DMS53 treated with DMSO at 0.1 percent for 48 hours (cell line): Measurements from ENCODE around the gene ZNF354C.
"Not testable (repeated sequence)": the region's sequence is repeated elsewhere in the genome, so short reads cannot be mapped to it uniquely, and the experiment has no call there.

Source experiments
- DNase-seq: peaks from one replicate; lab custom pipeline; 2025; ENCODE audit not compliant: unreplicated experiment; lab: John Stamatoyannopoulos, UW

The ZNF354C gene

DNA sequence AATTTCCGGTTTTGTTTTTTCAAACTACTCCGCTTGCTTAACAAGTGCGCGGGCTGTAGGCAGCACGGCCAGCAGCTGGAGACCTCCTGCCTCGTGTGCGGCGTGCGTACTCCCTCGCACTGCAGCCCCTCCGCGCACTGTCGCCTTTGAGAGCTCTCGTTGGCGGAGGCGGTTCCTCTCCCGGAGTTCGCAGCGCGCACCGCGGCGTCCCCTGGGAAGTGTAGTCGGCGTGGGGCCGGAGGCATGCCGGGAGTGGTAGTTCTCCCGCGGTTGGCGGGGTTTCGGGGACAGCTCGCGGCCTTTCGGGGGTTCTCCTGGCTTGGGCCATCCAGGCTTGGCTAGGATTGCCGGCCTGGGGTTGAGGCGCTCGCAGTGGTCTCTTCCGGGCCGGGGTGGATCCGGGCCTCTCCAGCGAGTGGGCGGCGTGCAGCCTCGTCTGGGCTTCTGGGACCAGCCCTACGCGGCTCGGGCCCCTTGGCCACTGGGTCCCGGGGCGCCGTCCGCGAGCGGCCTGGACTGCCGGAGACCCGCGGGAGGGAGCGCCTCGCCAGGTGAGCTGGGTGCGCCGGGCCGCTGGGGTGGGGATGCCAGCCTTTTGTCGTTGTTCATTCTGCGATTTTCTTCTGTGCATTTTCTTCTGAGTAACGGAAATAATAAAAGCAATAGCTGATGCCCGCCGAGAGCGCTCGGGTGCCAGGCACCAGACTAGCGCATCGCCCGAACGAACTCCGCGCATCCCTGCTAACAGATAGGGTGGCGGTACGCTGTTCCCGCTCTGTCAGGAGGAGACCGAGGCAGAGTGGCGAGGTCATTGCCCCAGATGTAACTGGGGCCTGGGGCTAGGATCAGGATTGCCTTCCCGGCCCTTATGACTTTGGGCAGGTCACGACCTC is at the start of gene ZNF354C:
Gene ZNF354C (plus strand): TSS at position 258 of the 893 bp plus-strand sequence. CDS start 1,696 bp downstream, outside the sequence.
- no peak for DNase-seq

DNA sequence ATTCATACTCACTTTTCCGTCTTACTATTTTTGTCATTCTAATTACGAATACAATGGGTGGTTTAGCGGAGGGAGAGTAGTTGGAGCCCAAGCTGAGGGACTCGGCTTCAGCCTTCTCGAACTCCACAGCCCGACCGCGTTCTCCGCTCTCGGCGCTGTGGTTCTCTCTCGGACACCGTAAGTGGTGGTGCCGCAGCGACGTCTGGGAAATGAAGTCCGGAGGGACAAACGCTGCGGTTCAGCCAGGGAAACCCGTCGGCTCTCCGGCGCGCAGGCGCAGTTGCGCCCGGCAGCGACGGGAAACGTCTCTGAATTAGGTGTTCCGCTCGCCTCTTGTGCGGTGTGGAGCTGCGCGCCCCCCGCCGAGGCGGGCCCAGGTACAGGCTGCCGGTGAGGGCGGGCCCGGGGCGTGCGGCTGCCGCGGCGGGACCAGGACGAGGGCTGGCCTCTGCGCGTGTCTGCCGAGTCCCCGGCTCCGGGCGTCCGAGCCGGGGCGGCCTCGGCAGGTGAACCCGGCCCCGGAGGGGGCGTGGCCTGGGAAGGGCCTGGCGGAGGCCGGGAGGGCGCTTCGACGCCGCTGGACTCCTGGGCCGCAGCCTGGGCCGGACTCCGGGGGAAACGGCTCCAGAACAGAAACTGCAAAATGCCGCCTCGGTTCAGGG is 36.5 kb upstream of the ZNF354C start, which contains the start of gene ZNF879:
Gene ZNF879 (plus strand): TSS at position 277 of the 662 bp plus-strand sequence. CDS start 1,201 bp downstream, outside the sequence.
- no peak for DNase-seq

DNA sequence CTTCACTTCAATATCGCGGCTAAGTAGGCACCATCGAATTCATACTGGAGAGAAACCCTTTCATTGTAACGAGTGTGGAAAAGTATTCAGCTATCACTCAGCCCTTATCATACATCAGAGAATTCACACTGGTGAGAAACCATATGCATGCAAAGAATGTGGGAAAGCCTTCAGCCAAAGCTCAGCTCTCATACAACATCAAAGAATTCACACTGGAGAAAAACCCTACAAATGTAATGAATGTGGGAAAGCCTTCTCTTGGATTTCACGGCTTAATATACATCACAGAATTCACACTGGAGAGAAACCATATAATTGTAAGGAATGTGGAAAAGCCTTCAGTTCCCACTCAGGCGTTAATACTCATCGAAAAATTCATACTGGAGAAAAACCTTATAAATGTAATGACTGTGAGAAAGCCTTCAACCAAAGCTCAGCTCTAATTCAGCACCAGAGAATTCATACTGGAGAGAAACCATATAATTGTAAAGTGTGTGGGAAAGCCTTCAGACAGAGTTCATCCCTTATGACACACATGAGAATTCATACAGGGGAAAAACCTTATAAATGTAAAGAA is 27.1 kb upstream of the ZNF354C start:
- DNase-seq = no peak

DNA sequence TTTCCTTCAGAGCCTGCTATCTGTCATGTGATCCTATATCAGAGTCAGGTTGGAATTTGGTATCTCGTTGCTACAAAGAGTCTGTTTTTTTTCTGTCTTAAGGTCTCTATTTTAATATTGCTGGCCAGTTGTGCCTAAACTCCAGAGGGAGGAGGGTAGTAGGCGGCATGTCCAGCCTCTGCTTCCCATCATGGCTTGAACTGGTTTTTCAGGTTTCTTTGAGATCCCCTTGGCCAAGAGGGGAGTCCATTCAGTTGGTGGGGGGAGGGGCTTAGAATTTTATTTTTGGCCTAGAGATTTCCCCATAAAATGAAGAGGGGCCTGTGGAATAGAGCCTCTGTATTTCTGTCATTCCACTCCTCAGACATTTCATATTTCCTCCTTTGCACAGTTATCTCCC is 15.4 kb upstream of the ZNF354C start:
- no peak for DNase-seq

DNA sequence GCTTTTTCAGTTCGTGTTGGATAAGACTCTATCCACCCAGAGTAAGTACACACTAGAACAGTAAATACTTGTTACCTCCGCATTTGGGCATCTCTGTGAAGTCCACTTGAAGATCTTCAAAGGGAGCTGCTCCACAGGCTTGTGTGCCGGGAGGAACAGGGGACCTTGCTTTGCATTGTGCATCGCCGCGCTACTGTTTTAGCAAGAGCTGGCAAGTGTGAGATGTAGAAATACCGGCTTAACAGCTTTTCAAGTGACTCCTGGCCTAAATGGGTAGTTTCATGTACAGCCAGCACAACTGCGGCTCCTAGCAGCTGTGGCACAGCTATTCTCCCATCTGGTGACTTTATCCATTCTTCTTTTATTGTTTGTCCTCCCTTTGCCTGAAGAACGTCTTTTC is 8.4 kb upstream of the ZNF354C start:
- no peak for DNase-seq

DNA sequence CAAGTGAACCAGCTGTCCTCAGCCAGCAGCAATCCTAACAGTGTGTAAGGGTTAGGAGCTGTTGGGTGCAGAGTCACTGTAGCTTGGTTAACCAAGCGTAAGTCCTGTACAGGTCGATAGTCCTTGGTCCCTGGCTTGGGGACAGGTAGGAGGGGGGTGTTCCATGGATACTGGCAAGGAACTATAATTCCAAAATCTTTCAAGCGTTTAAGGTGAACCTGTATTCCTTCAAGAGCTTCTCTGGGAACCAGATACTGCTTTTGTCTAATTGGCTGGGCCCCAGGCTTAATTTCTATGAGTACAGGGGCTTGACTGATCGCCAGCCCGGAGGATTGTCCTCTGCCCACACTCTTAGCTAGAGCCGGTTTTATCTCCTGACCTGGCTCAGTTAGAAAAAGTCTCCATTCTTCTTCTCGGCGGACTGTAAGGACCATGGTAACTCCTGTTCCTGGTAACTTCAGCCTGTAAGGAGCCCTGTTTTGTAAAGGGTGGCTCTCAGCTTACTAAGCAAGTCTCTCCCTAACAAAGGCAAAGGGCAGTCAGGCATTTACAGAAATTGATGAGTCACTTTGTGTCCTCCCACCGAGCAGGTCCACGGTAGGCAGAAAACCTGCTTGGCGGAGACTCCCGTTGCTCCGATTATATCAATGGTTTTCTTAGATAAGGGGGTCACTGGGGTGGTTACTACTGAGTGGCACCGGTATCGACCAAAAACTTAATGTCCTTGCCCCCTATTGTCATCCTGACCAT is 6.0 kb upstream of the ZNF354C start:
- DNase-seq = no peak

DNA sequence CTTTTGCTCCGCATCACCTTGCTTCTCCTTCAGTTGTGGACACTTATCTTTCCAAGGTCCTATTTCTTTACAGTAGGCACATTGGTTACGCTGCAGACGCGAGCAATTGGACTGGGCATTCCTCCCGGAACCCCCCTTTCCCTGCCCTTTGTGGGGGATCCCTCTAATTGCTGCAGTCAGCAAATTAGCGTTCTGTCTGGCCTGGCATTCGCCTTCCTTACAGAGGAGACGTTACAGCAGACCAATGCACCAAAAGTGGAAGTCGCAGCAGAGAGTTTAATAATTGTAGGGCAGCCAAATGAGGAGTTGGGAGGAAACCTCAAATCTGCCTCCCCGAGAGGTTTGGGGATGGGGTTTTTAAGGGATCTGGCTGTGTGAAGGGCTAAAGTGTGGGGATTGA is 5.3 kb upstream of the ZNF354C start:
- no peak for DNase-seq

DNA sequence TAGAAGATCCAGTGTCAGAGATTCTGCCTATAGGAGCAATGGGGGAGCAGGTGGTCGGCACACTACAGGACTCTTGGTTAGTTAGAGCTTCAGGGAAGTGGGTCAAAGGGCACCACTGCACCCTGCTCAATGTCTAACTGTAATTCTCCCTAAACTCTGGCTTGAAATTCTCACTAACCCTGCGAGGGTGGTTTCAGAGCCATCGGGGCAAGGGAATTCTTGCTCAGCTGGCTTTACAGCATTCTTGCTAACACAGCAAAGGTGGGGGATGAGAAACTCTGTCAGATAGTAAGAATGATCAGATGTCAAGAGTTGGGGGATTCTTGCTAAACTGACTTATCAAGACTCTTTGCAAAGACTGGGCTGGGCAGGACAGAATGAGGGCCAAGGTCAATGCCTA is 4.7 kb upstream of the ZNF354C start:
- DNase-seq = no peak

DNA sequence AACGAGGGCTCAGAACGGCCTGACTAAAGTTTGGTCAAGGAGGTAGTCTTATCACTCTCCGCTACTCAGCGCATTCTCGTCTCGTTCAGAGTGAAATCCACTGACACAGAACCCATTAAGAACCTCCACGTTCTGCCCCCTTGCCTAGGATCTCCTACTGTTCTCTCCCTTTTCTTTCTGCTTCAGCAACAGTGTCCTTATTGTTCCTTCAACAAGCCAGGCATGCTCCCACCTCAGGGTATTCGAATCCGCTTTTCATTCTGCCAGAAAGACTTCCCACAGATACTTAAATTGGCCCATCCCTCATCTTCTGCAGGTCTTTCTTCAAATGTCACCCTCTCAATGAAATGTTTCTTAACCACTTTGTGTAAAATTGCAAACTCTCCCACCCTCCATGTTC is 4.3 kb upstream of the ZNF354C start:
- DNase-seq = no peak

DNA sequence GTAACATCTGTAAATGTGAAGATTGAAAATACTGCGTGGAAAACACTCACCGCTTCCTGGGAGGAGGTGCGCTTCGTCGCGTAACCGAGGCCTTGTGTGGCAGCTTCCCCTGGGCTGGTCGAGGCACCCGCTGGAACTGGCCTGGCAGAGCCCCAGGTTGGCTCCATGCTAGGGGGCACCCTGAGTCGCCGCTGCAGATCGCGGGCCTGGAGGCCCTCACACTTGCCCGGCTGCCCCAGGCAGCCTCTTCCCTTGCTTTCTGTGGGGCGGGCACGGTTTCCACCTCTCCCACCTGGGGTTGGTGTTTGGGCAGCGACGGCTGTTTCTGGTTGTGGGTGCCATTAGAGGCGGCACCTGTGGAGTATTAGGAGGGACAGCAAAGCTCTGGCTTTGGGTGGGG is 852 bp downstream of the ZNF354C start:
- no peak for DNase-seq

DNA sequence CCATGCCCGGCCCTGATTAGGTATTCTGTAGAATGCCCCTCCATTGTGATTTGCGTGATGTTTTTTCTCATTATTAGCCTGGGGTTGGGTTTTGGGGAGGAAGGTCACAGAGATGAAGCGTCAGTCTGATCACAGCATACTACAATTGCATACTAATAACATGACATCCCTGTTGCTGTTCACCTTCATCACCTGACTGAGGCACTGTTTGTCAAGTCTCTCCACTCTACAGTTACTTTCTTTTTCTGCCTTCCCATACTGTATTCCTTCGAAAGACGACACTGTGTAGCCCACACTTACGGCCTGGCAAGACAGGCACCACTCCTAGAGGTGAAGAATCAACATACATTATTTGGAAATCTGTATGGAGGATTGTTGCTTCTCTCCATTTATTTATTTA is 5.5 kb downstream of the ZNF354C start:
- DNase-seq = no peak

DNA sequence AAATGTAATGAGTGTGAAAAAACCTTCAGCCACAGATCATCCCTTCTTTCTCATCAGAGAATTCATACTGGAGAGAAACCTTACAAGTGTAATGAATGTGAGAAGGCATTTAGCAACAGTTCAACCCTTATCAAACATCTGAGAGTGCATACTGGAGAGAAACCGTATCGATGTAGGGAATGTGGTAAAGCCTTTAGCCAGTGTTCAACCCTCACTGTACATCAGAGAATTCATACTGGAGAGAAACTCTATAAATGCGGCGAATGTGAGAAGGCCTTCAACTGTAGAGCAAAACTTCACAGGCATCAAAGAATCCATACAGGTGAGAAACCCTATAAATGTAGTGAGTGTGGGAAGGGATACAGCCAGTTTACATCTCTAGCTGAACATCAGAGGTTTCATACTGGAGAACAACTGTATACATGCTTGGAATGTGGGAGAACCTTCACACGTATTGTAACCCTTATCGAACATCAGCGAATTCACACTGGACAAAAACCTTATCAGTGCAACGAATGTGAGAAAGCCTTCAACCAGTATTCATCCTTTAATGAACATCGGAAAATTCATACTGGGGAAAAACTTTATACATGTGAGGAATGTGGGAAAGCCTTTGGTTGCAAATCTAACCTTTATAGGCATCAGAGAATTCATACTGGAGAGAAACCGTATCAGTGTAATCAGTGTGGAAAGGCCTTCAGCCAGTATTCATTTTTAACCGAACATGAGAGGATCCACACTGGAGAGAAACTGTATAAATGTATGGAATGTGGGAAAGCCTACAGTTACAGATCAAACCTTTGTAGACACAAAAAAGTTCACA is 19.2 kb downstream of the ZNF354C start:
- DNase-seq = no peak

DNA sequence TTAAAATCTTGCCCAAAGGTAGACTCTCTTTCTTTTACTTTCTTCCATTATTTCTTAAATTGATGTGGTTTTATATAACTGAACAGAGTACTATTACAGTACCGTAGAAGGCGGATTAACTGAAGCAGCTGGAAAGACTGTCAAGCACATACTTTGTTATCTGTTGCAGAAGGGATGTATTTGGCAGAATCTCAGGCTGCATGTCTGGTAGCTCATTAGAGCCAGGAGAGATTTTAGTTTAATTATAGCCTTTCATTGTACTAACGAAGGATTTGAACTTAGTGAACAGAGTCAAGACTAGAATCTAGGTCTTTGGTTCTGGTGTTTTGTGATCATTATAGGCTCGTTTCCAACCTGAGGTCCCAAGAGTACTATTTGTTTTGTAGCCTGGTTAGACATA is 20.6 kb downstream of the ZNF354C start:
- DNase-seq = no peak

DNA sequence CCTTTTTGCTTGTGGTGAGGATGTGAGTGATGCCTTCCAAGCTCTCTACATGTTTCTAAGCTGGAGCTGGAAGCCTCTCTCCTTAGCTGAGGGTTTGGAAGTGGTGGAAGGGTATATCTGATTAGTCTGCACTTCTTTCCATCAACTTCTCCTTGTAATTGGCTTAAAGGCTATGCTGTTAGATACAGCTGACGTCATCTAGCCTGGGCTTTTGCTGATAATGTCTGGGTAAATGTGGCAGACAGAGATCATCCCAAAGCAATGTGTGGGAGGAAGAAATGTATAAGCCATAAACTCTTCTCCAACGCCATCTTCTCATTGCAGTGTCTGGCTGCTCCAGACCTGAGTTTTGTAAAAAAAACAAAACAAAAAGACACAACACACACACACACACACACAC is 29.3 kb downstream of the ZNF354C start:
- no peak for DNase-seq

DNA sequence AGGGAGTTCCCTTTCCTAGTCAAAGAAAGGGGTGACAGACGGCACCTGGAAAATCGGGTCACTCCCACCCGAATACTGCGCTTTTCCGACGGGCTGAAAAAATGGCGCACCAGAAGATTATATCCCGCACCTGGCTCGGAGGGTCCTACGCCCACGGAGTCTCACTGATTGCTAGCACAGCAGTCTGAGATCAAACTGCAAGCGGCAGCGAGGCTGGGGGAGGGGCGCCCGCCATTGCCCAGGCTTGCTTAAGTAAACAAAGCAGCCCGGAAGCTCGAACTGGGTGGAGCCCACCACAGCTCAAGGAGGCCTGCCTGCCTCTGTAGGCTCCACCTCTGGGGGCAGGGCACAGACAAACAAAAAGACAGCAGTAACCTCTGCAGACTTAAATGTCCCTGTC is 41.1 kb downstream of the ZNF354C start:
- not testable (repeated sequence) for DNase-seq

DNA sequence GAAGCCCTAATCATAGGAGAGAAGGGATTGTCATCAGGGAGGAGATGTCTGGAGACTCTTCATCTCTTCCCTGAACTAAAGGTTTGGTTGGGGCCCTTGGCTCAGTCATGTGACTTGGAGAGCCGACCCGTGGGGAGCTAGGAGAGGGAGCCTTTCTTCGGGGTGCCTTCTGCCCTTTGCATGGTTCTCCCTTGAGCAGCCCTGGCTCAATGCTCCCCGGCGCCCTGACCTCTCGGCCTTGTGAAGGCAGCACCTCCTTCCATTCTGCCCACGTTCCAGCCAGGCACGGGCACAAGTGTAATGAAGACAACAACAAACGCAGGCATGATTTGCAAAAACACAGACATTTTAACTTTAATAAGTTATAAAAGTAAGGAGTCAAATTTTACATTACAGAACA is 50.4 kb downstream of the ZNF354C start:
- no peak for DNase-seq

DNA sequence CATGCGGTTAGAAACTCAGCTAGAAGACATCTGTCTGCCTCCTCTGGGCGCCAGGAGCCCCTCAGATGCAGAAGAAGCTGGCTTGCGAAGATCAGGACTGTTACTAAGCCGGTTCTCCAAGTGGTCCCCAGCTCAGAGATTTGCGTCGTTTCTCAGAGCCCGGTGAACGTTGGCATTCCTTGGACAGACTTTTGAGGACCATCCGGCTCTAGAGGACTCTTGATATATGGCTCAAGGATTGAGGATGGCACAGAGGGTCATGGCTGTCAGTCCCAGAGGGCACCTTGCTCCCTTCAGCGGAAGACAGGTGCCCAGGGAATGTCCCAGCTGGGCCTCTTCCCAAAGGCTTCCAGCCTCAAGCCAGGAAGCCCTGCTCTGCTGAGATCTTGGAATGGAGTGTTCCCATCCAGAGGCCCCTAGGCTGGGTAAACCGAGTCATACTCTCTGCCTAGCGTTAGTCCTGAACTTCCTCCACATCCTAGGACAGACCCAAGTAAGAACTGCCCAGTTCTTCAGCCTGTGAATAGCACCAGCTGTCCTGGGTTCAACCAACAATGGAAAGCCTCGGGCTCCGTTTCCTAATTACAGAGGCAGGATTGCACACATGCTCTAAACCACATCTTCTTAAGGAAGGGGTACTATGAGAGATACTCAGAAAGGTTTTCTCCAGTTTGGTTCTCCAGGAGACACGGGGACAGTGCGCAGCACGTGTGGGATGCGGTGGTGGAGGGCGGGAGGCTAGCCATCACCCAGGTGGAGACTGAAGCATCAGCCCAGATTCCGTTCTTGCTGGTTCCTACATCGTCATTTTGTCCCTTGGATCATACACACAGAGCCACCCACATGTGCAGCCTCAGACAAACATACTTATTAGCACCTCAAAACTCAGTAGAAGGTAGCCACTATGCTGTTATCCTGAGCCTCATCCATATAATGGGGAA is 51.4 kb downstream of the ZNF354C start:
- DNase-seq = no peak

DNA sequence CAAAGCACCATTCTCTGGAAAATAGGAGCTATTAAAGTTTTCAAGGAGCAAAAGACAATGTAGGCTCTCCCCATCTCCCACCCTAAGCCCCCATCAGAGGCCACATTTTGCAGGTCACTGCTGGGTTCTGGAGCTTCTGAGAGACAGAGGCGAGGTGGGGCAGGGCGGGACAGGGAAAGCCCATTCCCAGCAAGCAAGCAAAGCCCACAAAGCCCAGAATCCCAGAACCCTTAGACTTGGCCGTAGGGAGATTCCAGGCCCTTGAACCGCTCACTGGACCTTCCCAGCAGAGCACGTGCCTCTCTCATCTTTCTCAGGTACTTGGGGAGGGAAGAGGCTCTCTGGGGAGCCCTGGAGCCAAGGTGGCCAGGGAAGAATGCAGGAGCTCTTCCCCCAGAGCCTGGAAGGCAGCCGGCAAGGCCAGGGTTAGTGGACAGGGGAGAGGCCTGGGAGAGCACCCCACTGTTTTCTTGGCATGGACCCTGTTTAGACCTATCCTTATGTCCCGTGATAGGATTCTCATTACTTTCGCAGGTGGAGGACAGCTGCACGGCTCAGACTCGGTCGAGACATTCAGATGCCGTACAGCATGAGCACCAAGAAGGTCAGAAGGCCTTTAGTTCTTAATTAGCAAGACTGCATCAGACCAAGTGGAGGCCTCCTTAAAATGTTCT is 52.4 kb downstream of the ZNF354C start:
- DNase-seq = no peak

DNA sequence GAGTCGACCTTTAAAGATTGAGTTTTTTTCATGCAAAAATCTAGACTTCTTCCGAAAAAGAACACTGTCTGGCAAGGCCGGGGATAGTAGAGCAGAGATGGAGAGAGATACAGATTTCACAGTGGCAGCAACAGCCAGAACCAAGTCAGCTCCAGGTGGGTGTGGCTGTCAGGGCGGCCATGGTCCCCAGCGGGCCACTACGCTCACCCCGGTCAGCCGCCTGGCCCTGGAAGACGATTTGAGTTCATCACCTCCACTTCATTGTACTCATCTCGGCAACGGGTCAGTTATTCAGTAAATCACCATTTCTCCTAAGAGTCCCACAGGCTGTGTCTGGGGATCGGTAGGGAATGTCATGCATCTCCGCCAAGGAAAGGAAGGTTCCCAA is 53.0 kb downstream of the ZNF354C start:
- no peak for DNase-seq
